Neural cell (in vitro differentiated cells): Measurements from ENCODE around the gene TLX2. TPM values are rescaled to one million over a fixed set of nuclear protein-coding genes. Genes with fewer than 3 reads are reported as not detected.

Source experiments
- H2AFZ ChIP-seq: fragments of 200-600, 300-800 bp; sonication (generic), shearing (Covaris generic); 2 replicates; pipeline ENCODE4 v1.6.0; 2014; ENCODE audit warnings: low read depth, mild to moderate bottlenecking, antibody characterized with exemption, low read length, moderate library complexity
- H3F3A ChIP-seq: fragments of 200-600 bp; shearing (Covaris generic); 2 replicates; pipeline ENCODE4 v1.6.1; 2016; ENCODE audit warnings: mild to moderate bottlenecking, moderate library complexity, mixed read lengths, antibody characterized with exemption, low read length; ENCODE audit not compliant: insufficient read depth, poor library complexity, severe bottlenecking
- H3K27ac ChIP-seq: fragments of 200-600, 300-800 bp; sonication (generic), shearing (Covaris generic); 2 replicates; pipeline ENCODE4 v1.5.1; 2014; ENCODE audit warnings: mild to moderate bottlenecking, low read length, moderate library complexity
- H3K27me3 ChIP-seq: fragments of 300-800, 200-600 bp; sonication (generic), shearing (Covaris generic); 2 replicates; pipeline ENCODE4 v1.6.0; 2014; ENCODE audit warnings: mild to moderate bottlenecking, low read depth, low read length, moderate library complexity; ENCODE audit not compliant: insufficient read depth
- H3K36me3 ChIP-seq: fragments of 300-800, 200-600 bp; sonication (generic), shearing (Covaris generic); 2 replicates; pipeline ENCODE4 v1.5.1; 2014; ENCODE audit warnings: mild to moderate bottlenecking, antibody characterized with exemption, low read length, moderate library complexity; ENCODE audit not compliant: insufficient read depth
- H3K4me2 ChIP-seq: fragments of 300-800, 200-600 bp; sonication (generic), shearing (Covaris generic); 2 replicates; pipeline ENCODE4 v1.6.0; 2014; ENCODE audit warnings: mild to moderate bottlenecking, low read length
- H3K4me3 ChIP-seq: fragments of 300-800, 200-600 bp; sonication (generic), shearing (Covaris generic); 2 replicates; pipeline ENCODE4 v1.5.1; 2014; ENCODE audit warnings: mild to moderate bottlenecking, low read length, moderate library complexity
- H3K79me2 ChIP-seq: fragments of 200-600 bp; shearing (Covaris generic); replicated peaks from 2 replicates; pipeline ENCODE4 v1.6.0; 2014; ENCODE audit warnings: mild to moderate bottlenecking, low read length, moderate library complexity; ENCODE audit not compliant: insufficient read depth
- H3K9ac ChIP-seq: fragments of 300-800, 200-600 bp; sonication (generic), shearing (Covaris generic); 2 replicates; pipeline ENCODE4 v1.6.1; 2016; ENCODE audit warnings: mild to moderate bottlenecking, low read length, mixed read lengths
- H3K9me2 ChIP-seq: fragments of 200-600 bp; shearing (Covaris generic); 2 replicates; pipeline ENCODE4 v1.6.1; 2016; ENCODE audit warnings: mild to moderate bottlenecking, low read length, mixed read lengths; ENCODE audit not compliant: insufficient read depth
- H3K9me3 ChIP-seq: fragments of 200-600, 300-800 bp; sonication (generic), shearing (Covaris generic); 2 replicates; pipeline ENCODE4 v1.6.1; 2016; ENCODE audit warnings: mild to moderate bottlenecking, mixed run types, low read length, moderate library complexity, mixed read lengths
- H4K20me1 ChIP-seq: fragments of 200-600 bp; shearing (Covaris generic); 2 replicates; pipeline ENCODE4 v1.6.1; 2016; ENCODE audit warnings: mild to moderate bottlenecking, mixed run types; ENCODE audit not compliant: insufficient read depth
- CTCF ChIP-seq: fragments of 450-650 bp; IDR thresholded peaks from 2 replicates; pipeline ENCODE4 v1.5.1; 2014; ENCODE audit warnings: antibody characterized with exemption, mild to moderate bottlenecking, moderate library complexity; ENCODE audit not compliant: poor library complexity, severe bottlenecking
- EP300 ChIP-seq: fragments of 450-650 bp; conservative IDR thresholded peaks from 2 replicates; pipeline ENCODE4 v1.6.1; 2014; ENCODE audit warnings: antibody characterized with exemption, mild to moderate bottlenecking, moderate library complexity; ENCODE audit not compliant: poor library complexity, severe bottlenecking
- EZH2 ChIP-seq: fragments of 200-600, 300-800 bp; shearing (Covaris generic), sonication (generic); IDR thresholded peaks from 2 replicates; pipeline ENCODE4 v1.6.1; 2014; ENCODE audit warnings: antibody characterized with exemption, low read length, borderline replicate concordance, mild to moderate bottlenecking; ENCODE audit not compliant: insufficient read depth, poor library complexity, severe bottlenecking
- MXI1 ChIP-seq: fragments of 450-650 bp; conservative IDR thresholded peaks from 2 replicates; pipeline ENCODE4 v1.6.1; 2014; ENCODE audit warnings: antibody characterized with exemption, mild to moderate bottlenecking; ENCODE audit not compliant: poor library complexity, severe bottlenecking
- POLR2AphosphoS5 ChIP-seq: IDR thresholded peaks from 2 replicates; pipeline ENCODE4 v1.6.1; 2012
- RAD21 ChIP-seq: fragments of 450-650 bp; conservative IDR thresholded peaks from 2 replicates; pipeline ENCODE4 v1.6.1; 2014; ENCODE audit warnings: antibody characterized with exemption, mild to moderate bottlenecking, moderate library complexity
- SMC3 ChIP-seq: fragments of 450-650 bp; conservative IDR thresholded peaks from 2 replicates; pipeline ENCODE4 v1.6.1; 2014; ENCODE audit warnings: antibody characterized with exemption, mild to moderate bottlenecking, moderate library complexity; ENCODE audit not compliant: poor library complexity
- TAF1 ChIP-seq: IDR thresholded peaks from 2 replicates; pipeline ENCODE4 v1.6.1; 2012; ENCODE audit warnings: low read depth
- polyA plus RNA-seq: library from polyadenylated mRNA; depleted of rRNA; stranded (reverse); fragments of >200 nt; gene quantifications from 2 replicates; pipeline ENCODE4 v1.2.3, GENCODE V29; 2014

TLX2 gene
- polyA plus RNA-seq, 1 donor from 2014 or later, result not detected

- TF ChIP-seq POLR2AphosphoS5, result no peak
- TF ChIP-seq TAF1, result no peak
- no peak for TF ChIP-seq MXI1
- TF ChIP-seq CTCF, result no peak
- TF ChIP-seq SMC3, result no peak
- TF ChIP-seq EP300, result no peak
- TF ChIP-seq EZH2, result no peak
- TF ChIP-seq RAD21, result no peak
- no peaks in the 10 kb centered on the region for H3F3A ChIP-seq
- no peaks in the 10 kb centered on the region for H3K9me2 ChIP-seq
- H3K9ac ChIP-seq, result no peak overlapping the region
- no peaks in the 10 kb centered on the region for H3K79me2 ChIP-seq
- no peak overlapping the region for H2AFZ ChIP-seq
- H4K20me1 ChIP-seq, result no peaks in the 10 kb centered on the region
- H3K4me2 ChIP-seq, result no peak overlapping the region
- H3K4me3 ChIP-seq, result no peak overlapping the region
- no peaks in the 10 kb centered on the region for H3K9me3 ChIP-seq
- no peaks in the 10 kb centered on the region for H3K36me3 ChIP-seq
- no peak overlapping the region for H3K27ac ChIP-seq
- H3K27me3 ChIP-seq, result peaks cover 46% of the 10 kb centered on the region
These were observed 18.8 kb upstream of the TLX2 start for GRCh38 chr2:74495440-74495839.

- no peaks in the 10 kb centered on the region for H3K36me3 ChIP-seq
- H3K9me3 ChIP-seq, result no peaks in the 10 kb centered on the region
- H3K79me2 ChIP-seq, result no peaks in the 10 kb centered on the region
- H3K27ac ChIP-seq, result no peak overlapping the region
- no peak overlapping the region for H2AFZ ChIP-seq
- H3F3A ChIP-seq, result no peaks in the 10 kb centered on the region
- H3K4me3 ChIP-seq, result no peak overlapping the region
- H3K27me3 ChIP-seq, result peaks cover 64% of the 10 kb centered on the region
- no peak overlapping the region for H3K9ac ChIP-seq
- H4K20me1 ChIP-seq, result no peaks in the 10 kb centered on the region
- no peak overlapping the region for H3K4me2 ChIP-seq
- H3K9me2 ChIP-seq, result no peaks in the 10 kb centered on the region
- TF ChIP-seq EP300, result no peak
These were observed 17.1 kb upstream of the TLX2 start for GRCh38 chr2:74496997-74497776.

- peak overlapping the region; percentile 55 for H3K4me3 ChIP-seq
These were observed 16.3 kb upstream of the TLX2 start for GRCh38 chr2:74497777-74498499.

More at GRCh38 chr2:74497777-74498499, 16.3 kb upstream of the TLX2 start:
- Histone ChIP-seq H3K9me2 (no peaks in the 10 kb centered on the region), H3K27ac (no peak overlapping the region), H3K36me3 (no peaks in the 10 kb centered on the region), H3K79me2 (no peaks in the 10 kb centered on the region), H3K27me3 (peaks cover 71% of the 10 kb centered on the region), H3K4me2 (no peak overlapping the region), H4K20me1 (no peaks in the 10 kb centered on the region), H3K9ac (no peak overlapping the region), H2AFZ (no peak overlapping the region), H3K9me3 (no peaks in the 10 kb centered on the region), H3F3A (no peaks in the 10 kb centered on the region)
- TF ChIP-seq MXI1 (no peak), EP300 (no peak), SMC3 (no peak), RAD21 (no peak), TAF1 (no peak), POLR2AphosphoS5 (no peak)
